Measurements from ENCODE around the gene FXYD2.

DNA sequence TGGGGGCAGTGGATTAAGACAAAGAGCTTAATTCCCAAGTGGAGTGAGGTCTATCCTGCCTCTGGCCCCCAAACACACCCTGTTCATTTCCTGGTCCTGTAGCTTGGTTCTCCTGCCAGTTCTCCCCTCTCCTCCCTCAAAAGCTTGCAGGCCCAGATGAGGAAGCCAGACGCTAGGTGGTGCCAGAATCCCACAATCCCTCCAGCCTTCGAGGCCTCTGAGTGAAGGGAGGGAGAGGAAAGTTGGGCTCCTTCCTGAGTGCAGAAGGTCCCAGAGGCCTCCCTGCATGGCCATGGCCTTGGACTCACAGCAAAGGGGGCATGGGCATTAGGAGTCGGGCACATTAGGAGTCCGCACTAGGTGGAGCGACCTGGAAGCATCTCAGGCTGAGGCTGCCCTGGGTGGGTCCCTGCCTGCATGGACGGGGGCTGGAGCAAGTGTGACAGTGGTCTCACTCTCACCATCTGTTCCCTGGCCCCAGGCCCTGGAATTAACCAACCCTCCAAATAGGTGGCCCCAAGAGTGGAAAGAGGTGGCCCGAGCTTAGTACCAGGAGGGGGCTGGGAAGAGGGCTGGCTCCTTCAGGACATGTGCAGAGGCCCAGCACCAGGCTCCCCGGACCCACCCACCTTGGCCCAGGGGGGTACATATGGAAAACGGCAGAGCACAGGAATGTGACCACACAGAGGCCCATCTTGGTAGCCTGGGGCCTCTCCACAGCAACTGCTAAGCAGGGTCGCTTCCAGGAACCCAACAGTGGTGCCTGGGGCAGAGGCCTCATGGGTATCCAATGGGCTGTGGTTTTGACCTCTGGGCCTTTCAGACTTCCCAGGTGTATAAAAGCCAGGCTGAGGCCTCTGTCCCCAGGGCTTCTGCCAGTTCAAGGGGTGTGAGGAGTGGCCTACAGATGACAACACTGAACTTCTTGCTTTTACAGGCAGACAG, 5.2 kb downstream of the FXYD2 start:
- TF ChIP-seq POLR2A (IDR thresholded peaks at IDR 0.05) (no peak), POLR2AphosphoS5 (IDR thresholded peaks at IDR 0.05) (no peak), EP300 (IDR thresholded peaks at IDR 0.05) (no peak)
- TF ChIP-seq, protein P1, sequence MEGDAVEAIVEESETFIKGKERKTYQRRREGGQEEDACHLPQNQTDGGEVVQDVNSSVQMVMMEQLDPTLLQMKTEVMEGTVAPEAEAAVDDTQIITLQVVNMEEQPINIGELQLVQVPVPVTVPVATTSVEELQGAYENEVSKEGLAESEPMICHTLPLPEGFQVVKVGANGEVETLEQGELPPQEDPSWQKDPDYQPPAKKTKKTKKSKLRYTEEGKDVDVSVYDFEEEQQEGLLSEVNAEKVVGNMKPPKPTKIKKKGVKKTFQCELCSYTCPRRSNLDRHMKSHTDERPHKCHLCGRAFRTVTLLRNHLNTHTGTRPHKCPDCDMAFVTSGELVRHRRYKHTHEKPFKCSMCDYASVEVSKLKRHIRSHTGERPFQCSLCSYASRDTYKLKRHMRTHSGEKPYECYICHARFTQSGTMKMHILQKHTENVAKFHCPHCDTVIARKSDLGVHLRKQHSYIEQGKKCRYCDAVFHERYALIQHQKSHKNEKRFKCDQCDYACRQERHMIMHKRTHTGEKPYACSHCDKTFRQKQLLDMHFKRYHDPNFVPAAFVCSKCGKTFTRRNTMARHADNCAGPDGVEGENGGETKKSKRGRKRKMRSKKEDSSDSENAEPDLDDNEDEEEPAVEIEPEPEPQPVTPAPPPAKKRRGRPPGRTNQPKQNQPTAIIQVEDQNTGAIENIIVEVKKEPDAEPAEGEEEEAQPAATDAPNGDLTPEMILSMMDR (IDR thresholded peaks at IDR 0.05), result peak in 2 of 4 experiments; percentile 15 to 51
